PC-3 (cell line): ENCODE data around the gene SHC4. TPM values are rescaled to one million over a fixed set of nuclear protein-coding genes. Genes with fewer than 3 reads are reported as not detected.
A peak's percentile ranks its signal among the peaks of the same experiment; 100 is the strongest.

Experiments
- ATAC-seq: fragments of 200-7000 bp; cut with Tn5 transposase; 2 replicates; pipeline ENCODE4 v1.9.1; 2020; ENCODE audit warnings: mild to moderate bottlenecking, moderate library complexity
- BruUV-seq: library from RNA; stranded (reverse); fragments of 400-500 nt; replicated peaks from 2 replicates; lab custom pipeline; 2021; lab: Mats Ljungman, UMichigan
- CTCF ChIA-PET: fragments of 300-600 bp; sonication (Branson Sonifier 250); formaldehyde crosslinking; loops from one replicate; lab custom pipeline; 2022; ENCODE audit warnings: antibody characterized with exemption; lab: Charles Lee
- POLR2A ChIA-PET: fragments of 300-600 bp; sonication (Branson Sonifier 250); formaldehyde crosslinking; loops from one replicate; lab custom pipeline; 2022; ENCODE audit warnings: antibody characterized with exemption; ENCODE audit not compliant: unreplicated experiment; lab: Charles Lee
- DNase-seq: peaks from one replicate; pipeline ENCODE4 v3.0.0-alpha.2; 2015
- H2AFZ ChIP-seq: fragments of 300-600 bp; sonication (generic); 2 replicates; pipeline ENCODE4 v1.6.0; 2016; ENCODE audit warnings: antibody characterized with exemption, low read length
- H3F3A ChIP-seq: fragments of 300-600 bp; sonication (generic); one replicate; pipeline ENCODE4 v1.6.0; 2017; ENCODE audit warnings: antibody characterized with exemption, low read length, control low read depth, mild to moderate bottlenecking; ENCODE audit not compliant: unreplicated experiment
- H3K27ac ChIP-seq: fragments of 300-600 bp; sonication (generic); 2 replicates; pipeline ENCODE4 v1.5.1; 2016; ENCODE audit warnings: mild to moderate bottlenecking, low read length
- H3K27me3 ChIP-seq: fragments of 300-600 bp; sonication (generic); 2 replicates; pipeline ENCODE4 v1.6.1; 2016; ENCODE audit warnings: low read length, mixed read lengths
- H3K36me3 ChIP-seq: fragments of 300-600 bp; sonication (generic); 2 replicates; pipeline ENCODE4 v1.6.1; 2016; ENCODE audit warnings: low read depth, mixed run types, low read length, mixed read lengths
- H3K4me1 ChIP-seq: fragments of 300-600 bp; sonication (generic); 2 replicates; pipeline ENCODE4 v1.5.1; 2016; ENCODE audit warnings: low read length; ENCODE audit not compliant: insufficient read depth
- H3K4me2 ChIP-seq: fragments of 300-600 bp; sonication (generic); 2 replicates; pipeline ENCODE4 v1.6.0; 2016; ENCODE audit warnings: low read length
- H3K4me3 ChIP-seq: fragments of 300-600 bp; sonication (generic); 2 replicates; pipeline ENCODE4 v1.5.1; 2016; ENCODE audit warnings: mild to moderate bottlenecking, low read length, mixed read lengths
- H3K79me2 ChIP-seq: fragments of 300-600 bp; sonication (generic); 2 replicates; pipeline ENCODE4 v1.6.1; 2017; ENCODE audit warnings: low read length, mixed read lengths
- H3K9ac ChIP-seq: fragments of 300-600 bp; sonication (generic); 2 replicates; pipeline ENCODE4 v1.6.0; 2016; ENCODE audit warnings: mild to moderate bottlenecking, low read length
- H3K9me2 ChIP-seq: fragments of 300-600 bp; sonication (generic); replicated peaks from 2 replicates; pipeline ENCODE4 v1.6.1; 2016; ENCODE audit warnings: mixed run types, low read length, mixed read lengths
- H3K9me3 ChIP-seq: fragments of 300-600 bp; sonication (generic); 2 replicates; pipeline ENCODE4 v1.6.1; 2016; ENCODE audit warnings: low read length, mixed read lengths
- H4K20me1 ChIP-seq: fragments of 300-600 bp; sonication (generic); 2 replicates; pipeline ENCODE4 v1.6.1; 2016; ENCODE audit warnings: low read length, mixed read lengths
- EZH2 ChIP-seq: fragments of 300-600 bp; sonication (generic); IDR thresholded peaks from one replicate; pipeline ENCODE4 v1.6.1; 2017; ENCODE audit warnings: antibody characterized with exemption, mild to moderate bottlenecking, low read length; ENCODE audit not compliant: unreplicated experiment
- EZH2phosphoT487 ChIP-seq: fragments of 300-600 bp; sonication (generic); IDR thresholded peaks from 2 replicates; pipeline ENCODE4 v1.6.1; 2018; ENCODE audit warnings: mild to moderate bottlenecking, antibody characterized with exemption, low read length, borderline replicate concordance
- intact Hi-C: fragments of 100-400 bp; cut with micrococcal nuclease; formaldehyde crosslinking; loops from 2 replicates; pipeline ENCODE4 v1.9.0; 2023
- total RNA-seq: library from RNA; depleted of rRNA; stranded (reverse); fragments of >200 nt; gene quantifications from 2 replicates; pipeline ENCODE4 v1.2.3, GENCODE V29; 2014
- TF ChIP-seq, protein P1 (sequence below): fragments of 300-600 bp; sonication (generic); conservative IDR thresholded peaks from 2 replicates; pipeline ENCODE4 v1.5.1; 2017; ENCODE audit warnings: antibody characterized with exemption, low read depth, mild to moderate bottlenecking, low read length

SHC4 gene
- total RNA-seq, 1 experiment from 2014 or later = 2.4 TPM

DNA sequence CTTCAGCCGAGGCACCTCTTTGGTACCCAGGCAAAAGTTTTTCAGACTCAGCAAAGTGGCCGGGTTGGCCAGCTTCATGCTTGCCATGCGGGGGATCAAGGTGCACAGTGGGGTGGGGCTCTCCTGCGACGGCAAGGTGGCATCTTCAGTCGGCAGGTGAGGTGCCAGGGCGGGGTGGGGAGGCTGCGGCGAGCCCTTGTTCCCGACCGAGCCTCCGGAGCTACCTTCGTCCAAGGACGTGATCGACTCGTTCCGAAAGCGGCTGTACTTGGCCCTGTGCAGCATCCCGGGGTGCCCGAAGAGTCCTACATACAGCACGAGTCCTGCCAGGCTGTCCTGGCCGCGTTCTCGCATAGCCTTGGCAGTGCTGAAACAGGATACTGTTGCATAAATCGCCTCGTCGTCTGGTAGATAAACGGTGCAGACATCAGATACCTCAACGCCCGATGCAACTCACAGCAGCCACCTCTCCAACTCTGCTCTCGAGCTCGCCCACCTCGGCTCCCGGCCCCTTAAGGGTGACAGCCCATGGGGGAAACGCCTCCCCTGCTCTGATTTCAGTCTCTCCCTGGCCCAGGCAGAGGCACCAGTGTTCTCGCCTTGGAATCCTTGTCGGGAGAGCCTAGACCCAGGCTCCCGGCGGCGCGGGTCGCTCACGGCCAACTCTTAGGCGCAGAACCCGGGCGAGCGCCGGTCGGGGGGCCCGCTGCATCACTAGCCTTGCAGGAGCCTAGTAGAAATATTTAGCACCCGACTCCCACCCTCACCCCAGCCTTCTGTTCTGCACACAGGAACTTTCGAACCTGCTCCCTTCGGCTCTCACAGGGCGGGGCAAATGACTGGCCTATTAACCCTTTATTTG lies 826 bp downstream of the SHC4 start:
- POLR2A ChIA-PET = interaction anchor here (0.6 kb wide), 2 partner anchors 85 to 1091 kb away, joined by 3 to 5 read pairs; no protein-coding TSS in a partner anchor
- no peaks in the 10 kb centered on the region for H3K9me2 ChIP-seq
- DNase-seq = peak; percentile 48
- peak overlapping the region; percentile 89 for H2AFZ ChIP-seq
- H3K4me3 ChIP-seq = peak overlapping the region; percentile 81
- TF ChIP-seq EZH2phosphoT487 = no peak
- TF ChIP-seq, protein P1, sequence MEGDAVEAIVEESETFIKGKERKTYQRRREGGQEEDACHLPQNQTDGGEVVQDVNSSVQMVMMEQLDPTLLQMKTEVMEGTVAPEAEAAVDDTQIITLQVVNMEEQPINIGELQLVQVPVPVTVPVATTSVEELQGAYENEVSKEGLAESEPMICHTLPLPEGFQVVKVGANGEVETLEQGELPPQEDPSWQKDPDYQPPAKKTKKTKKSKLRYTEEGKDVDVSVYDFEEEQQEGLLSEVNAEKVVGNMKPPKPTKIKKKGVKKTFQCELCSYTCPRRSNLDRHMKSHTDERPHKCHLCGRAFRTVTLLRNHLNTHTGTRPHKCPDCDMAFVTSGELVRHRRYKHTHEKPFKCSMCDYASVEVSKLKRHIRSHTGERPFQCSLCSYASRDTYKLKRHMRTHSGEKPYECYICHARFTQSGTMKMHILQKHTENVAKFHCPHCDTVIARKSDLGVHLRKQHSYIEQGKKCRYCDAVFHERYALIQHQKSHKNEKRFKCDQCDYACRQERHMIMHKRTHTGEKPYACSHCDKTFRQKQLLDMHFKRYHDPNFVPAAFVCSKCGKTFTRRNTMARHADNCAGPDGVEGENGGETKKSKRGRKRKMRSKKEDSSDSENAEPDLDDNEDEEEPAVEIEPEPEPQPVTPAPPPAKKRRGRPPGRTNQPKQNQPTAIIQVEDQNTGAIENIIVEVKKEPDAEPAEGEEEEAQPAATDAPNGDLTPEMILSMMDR = no peak
- no peak for TF ChIP-seq EZH2
- H3F3A ChIP-seq = no peaks in the 10 kb centered on the region
- intact Hi-C loops = loop anchor here (1.0 to 10.0 kb wide), 4 partner anchors 16 to 1182 kb away; no protein-coding TSS in a partner anchor
- peak overlapping the region; percentile 97 for H3K4me2 ChIP-seq
- H3K4me1 ChIP-seq = peaks cover 34% of the 10 kb centered on the region
- TSS peak; percentile 52 for BruUV-seq
- no peaks in the 10 kb centered on the region for H3K9me3 ChIP-seq
- ATAC-seq = peak; percentile 41
- 0 out of 2 replicates have a peak, but pooled peaks cover 5% of the 10 kb centered on the region for H3K79me2 ChIP-seq
- CTCF ChIA-PET = interaction anchor here (0.7 to 1.3 kb wide), 2 partner anchors 23 to 338 kb away, joined by 3 to 4 read pairs; no protein-coding TSS in a partner anchor
- no peaks in the 10 kb centered on the region for H3K27me3 ChIP-seq
- no peaks in the 10 kb centered on the region for H3K36me3 ChIP-seq
- H3K9ac ChIP-seq = peak overlapping the region; percentile 86
- peak overlapping the region; percentile 89 for H3K27ac ChIP-seq
- H4K20me1 ChIP-seq = no peaks in the 10 kb centered on the region

- no peak overlapping the region for H3K9ac ChIP-seq
- ChIA-PET CTCF (no interaction called here), POLR2A (no interaction called here)
- no peak overlapping the region for H3K27ac ChIP-seq
- H3K79me2 ChIP-seq = no peaks in the 10 kb centered on the region
- H3K36me3 ChIP-seq = no peaks in the 10 kb centered on the region
- H3K27me3 ChIP-seq = no peaks in the 10 kb centered on the region
- TF ChIP-seq EZH2phosphoT487 (no peak), EZH2 (no peak)
- TF ChIP-seq, protein P1 = no peak
- 0 out of 2 replicates have a peak, but pooled peaks cover 4% of the 10 kb centered on the region for H3K4me1 ChIP-seq
- no peaks in the 10 kb centered on the region for H3K9me3 ChIP-seq
- no peak overlapping the region for H3K4me2 ChIP-seq
- intact Hi-C loops = no loop called here
- H3K4me3 ChIP-seq = no peak overlapping the region
- DNase-seq (no peak), ATAC-seq (no peak)
- H4K20me1 ChIP-seq = no peaks in the 10 kb centered on the region
- H2AFZ ChIP-seq = no peak overlapping the region
- no peaks in the 10 kb centered on the region for H3F3A ChIP-seq
- BruUV-seq = no TSS peak
- no peaks in the 10 kb centered on the region for H3K9me2 ChIP-seq
These were observed 7.8 kb downstream of the SHC4 start for GRCh38 chr15:48955967-48956366.
